Measurements from ENCODE around the gene PPP1R14B.

GRCh38 chr11:64264371-64264852 is 17.7 kb upstream of the PPP1R14B start:
- TF ChIP-seq CTCF (IDR thresholded peaks at IDR 0.05; ENCODE audit: extremely low read depth in 1 of 2, insufficient read depth in 1 of 2, low read depth in 1 of 2, low read length in 2 of 2) (no peak), POLR2AphosphoS5 (IDR thresholded peaks at IDR 0.05; ENCODE audit: insufficient read depth, low read depth, low read length) (no peak), JUN (IDR thresholded peaks at IDR 0.05; ENCODE audit: borderline replicate concordance, insufficient read depth, insufficient read length, low read depth) (no peak), MYC (IDR thresholded peaks at IDR 0.05; ENCODE audit: low read depth, low read length) (no peak), POLR2A (IDR thresholded peaks at IDR 0.05; ENCODE audit: low read depth, low read length) (no peak), EZH2 (IDR thresholded peaks at IDR 0.05; ENCODE audit: borderline replicate concordance, low read depth, low read length, severe bottlenecking) (no peak), MAX (IDR thresholded peaks at IDR 0.05; ENCODE audit: insufficient read depth, insufficient read length) (no peak), GATA2 (IDR thresholded peaks at IDR 0.05; ENCODE audit: insufficient read depth, insufficient read length, low read depth, low read length) (no peak), FOS (IDR thresholded peaks at IDR 0.05; ENCODE audit: borderline replicate concordance, insufficient read depth, low read length) (no peak)
